ENCODE data around the gene HOXD8.

The HOXD8 gene

GRCh38 chr2:176117162-176117822, 12.2 kb upstream of the HOXD8 start:
- DNase-seq: no peak

GRCh38 chr2:176117823-176118371, 11.6 kb upstream of the HOXD8 start:
- no peak for DNase-seq

GRCh38 chr2:176118601-176119339, 10.7 kb upstream of the HOXD8 start:
- DNase-seq: peak; percentile 58

GRCh38 chr2:176120364-176121189, 8.9 kb upstream of the HOXD8 start:
- no peak for DNase-seq

GRCh38 chr2:176121190-176122051, 8.1 kb upstream of the HOXD8 start:
- DNase-seq: no peak

- DNase-seq: peak; percentile 88
Observed at GRCh38 chr2:176122052-176122682, 7.3 kb upstream of the HOXD8 start.

- no peak for DNase-seq
Observed at GRCh38 chr2:176122683-176123410, 6.7 kb upstream of the HOXD8 start, which contains the start of gene HOXD9. HOXD9 (plus strand) TSS chr2:176122719; CDS start chr2:176122769, 50 bp downstream.

- DNase-seq: no peak
Observed at GRCh38 chr2:176123411-176124109, 5.9 kb upstream of the HOXD8 start.

- no peak for DNase-seq
Observed at GRCh38 chr2:176124110-176124946, 5.2 kb upstream of the HOXD8 start.

- DNase-seq: no peak
Observed at GRCh38 chr2:176124947-176125771, 4.3 kb upstream of the HOXD8 start.

- DNase-seq: no peak
Observed at GRCh38 chr2:176125772-176126054, 3.8 kb upstream of the HOXD8 start.

GRCh38 chr2:176126929-176127773, 2.4 kb upstream of the HOXD8 start:
- DNase-seq: peak; percentile 75

GRCh38 chr2:176127774-176128072, 1.8 kb upstream of the HOXD8 start:
- DNase-seq: no peak

- peak; percentile 63 for DNase-seq
Observed at GRCh38 chr2:176128172-176128981, 1.1 kb upstream of the HOXD8 start.

- no peak for DNase-seq
Observed at GRCh38 chr2:176129813-176130146, 275 bp downstream of the HOXD8 start.

- DNase-seq: peak; percentile 98
Observed at GRCh38 chr2:176130147-176130956, 847 bp downstream of the HOXD8 start.

Data from fibroblast of skin of right quadriceps (primary cell).